Measurements from ENCODE around the gene FSHR. TPM values are rescaled to one million over a fixed set of nuclear protein-coding genes. Genes with fewer than 3 reads are reported as not detected.
A peak's percentile ranks its signal among the peaks of the same experiment; 100 is the strongest.

Gene FSHR
- total RNA-seq, 4 donors from 2014 or later = not detected

DNA sequence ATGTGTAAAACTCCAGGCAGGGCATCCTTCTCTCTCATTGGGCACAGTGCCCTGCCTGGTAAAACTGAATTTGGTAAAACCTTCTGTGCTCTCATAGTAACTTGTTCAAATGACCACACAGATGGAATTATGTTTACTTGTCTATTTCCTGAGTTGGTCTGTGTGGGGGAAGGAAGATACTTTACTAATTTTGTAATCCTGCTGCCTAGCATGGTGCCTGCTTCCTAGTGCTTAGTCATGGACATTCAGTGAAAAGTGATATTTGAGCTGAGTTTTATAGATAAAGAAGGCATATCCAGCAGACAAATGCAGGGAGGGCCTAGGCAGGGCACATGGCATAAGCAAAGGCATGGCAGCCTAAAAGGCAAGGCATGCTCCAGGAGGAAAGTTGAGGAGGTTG is 199.4 kb downstream of the FSHR start:
- DNase-seq (ENCODE audit: low spot score) (no peak), ATAC-seq (ENCODE audit: low FRiP score) (no peak)
- TF ChIP-seq, protein P1, sequence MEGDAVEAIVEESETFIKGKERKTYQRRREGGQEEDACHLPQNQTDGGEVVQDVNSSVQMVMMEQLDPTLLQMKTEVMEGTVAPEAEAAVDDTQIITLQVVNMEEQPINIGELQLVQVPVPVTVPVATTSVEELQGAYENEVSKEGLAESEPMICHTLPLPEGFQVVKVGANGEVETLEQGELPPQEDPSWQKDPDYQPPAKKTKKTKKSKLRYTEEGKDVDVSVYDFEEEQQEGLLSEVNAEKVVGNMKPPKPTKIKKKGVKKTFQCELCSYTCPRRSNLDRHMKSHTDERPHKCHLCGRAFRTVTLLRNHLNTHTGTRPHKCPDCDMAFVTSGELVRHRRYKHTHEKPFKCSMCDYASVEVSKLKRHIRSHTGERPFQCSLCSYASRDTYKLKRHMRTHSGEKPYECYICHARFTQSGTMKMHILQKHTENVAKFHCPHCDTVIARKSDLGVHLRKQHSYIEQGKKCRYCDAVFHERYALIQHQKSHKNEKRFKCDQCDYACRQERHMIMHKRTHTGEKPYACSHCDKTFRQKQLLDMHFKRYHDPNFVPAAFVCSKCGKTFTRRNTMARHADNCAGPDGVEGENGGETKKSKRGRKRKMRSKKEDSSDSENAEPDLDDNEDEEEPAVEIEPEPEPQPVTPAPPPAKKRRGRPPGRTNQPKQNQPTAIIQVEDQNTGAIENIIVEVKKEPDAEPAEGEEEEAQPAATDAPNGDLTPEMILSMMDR (IDR thresholded peaks at IDR 0.05) = no peak

GRCh38 chr2:48954311-48954710 is 200.0 kb downstream of the FSHR start:
- no peak for DNase-seq (ENCODE audit: low spot score)
- no peak for ATAC-seq (ENCODE audit: low FRiP score)
- TF ChIP-seq, protein P1 (IDR thresholded peaks at IDR 0.05) = no peak

DNA sequence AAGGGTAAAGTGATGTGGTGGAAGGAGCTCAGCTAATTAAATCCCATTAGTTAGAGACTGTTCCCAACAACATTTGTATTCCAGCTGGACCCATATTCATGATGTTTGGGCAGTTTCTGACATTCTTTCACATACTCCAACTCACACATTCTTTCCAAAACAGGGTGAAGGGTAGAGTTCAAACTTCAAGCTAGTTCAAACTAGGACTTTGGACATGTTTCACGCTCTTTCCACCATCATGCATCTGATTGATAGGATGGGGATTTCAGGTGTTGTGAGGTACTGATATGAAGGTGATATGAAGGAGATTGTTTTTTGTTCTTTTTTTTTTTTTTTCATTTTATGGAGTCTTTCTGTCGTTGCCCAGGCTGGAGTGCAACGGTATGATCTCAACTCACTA is 201.7 kb downstream of the FSHR start:
- ATAC-seq (ENCODE audit: low FRiP score) = no peak
- no peak for DNase-seq (ENCODE audit: low spot score)
- TF ChIP-seq, protein P1 (IDR thresholded peaks at IDR 0.05) = no peak

GRCh38 chr2:48952143-48952542 is 202.2 kb downstream of the FSHR start:
- TF ChIP-seq, protein P1 (IDR thresholded peaks at IDR 0.05) = no peak
- ATAC-seq (ENCODE audit: low FRiP score) = no peak

DNA sequence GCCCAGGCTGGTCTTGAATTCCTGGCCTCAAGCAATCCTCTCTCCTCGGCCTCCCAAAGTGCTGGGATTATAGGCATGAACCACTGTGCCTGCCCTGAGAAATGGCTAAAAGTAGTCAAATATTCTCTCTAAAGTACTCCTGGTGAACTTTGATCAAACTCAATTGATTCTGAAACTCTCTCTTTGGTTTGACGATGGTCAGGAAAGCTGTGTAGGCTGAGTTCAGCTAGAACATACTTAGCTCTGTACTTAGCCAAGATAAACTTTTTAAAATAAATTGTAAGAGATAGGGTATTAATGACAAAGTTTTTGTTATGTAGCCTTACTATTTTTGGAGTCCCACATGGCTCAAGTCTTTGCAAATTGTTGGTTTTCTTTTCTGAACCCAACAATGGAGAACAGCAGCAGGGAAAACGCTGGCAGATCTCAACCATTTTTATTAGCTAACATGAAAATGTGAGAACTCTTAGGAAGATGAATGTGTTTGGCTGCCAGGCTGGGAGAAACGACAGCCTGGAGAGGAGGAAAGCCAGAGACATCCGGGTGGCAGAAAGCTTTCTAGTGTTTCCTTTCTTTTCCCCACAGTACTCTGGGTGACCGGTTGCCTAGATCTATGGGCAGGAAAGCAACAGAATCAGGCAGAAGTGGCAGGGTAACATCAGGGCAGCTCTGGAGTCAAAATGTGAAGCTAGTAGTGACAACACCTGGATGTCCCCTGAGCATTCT is 205.8 kb downstream of the FSHR start:
- ATAC-seq (ENCODE audit: low FRiP score) (no peak), DNase-seq (ENCODE audit: low spot score) (no peak)
- TF ChIP-seq, protein P1 (IDR thresholded peaks at IDR 0.05) = no peak

More at GRCh38 chr2:48952143-48952542, 202.2 kb downstream of the FSHR start:
- no peak for DNase-seq (ENCODE audit: low spot score)

- DNase-seq (ENCODE audit: low spot score) = no peak
- TF ChIP-seq, protein P1 (IDR thresholded peaks at IDR 0.05) = peak in 1 of 3 donors; percentile 68
Measured at GRCh38 chr2:48946449-48947048, 207.8 kb downstream of the FSHR start.

GRCh38 chr2:48944956-48945355 is 209.4 kb downstream of the FSHR start:
- no peak for ATAC-seq (ENCODE audit: low FRiP score)
- DNase-seq (ENCODE audit: low spot score) = no peak
- TF ChIP-seq, protein P1 (IDR thresholded peaks at IDR 0.05) = no peak

More at GRCh38 chr2:48946449-48947048, 207.8 kb downstream of the FSHR start:
- peak; percentile 85 for ATAC-seq (ENCODE audit: low FRiP score)
